Measurements from ENCODE around the gene THEMIS2.

GRCh38 chr1:27863538-27863915 is 8.8 kb upstream of the THEMIS2 start:
- TF ChIP-seq CTCF (IDR thresholded peaks at IDR 0.05), result no peak
- TF ChIP-seq POLR2A (IDR thresholded peaks at IDR 0.05), result no peak
